Memory B cell (primary cell): ENCODE data around the gene THEM4.
"Not testable (repeated sequence)": the region's sequence is repeated elsewhere in the genome, so short reads cannot be mapped to it uniquely, and the experiment has no call there.

Experiments used
- ATAC-seq: fragments of 150-1000 bp; cut with Tn5 transposase; 2 replicates; pipeline ENCODE4 v1.10.0; 2021; ENCODE audit warnings: low read depth, mild to moderate bottlenecking, moderate library complexity
- DNase-seq, 2 donors: peaks; one replicate each; pipeline ENCODE4 v3.0.0; 2022; ENCODE audit warnings: low spot score in 2 of 2
- H3K27ac Mint-ChIP-seq: one replicate; pipeline ENCODE4 v1.8.0; 2022; ENCODE audit warnings: mild to moderate bottlenecking, moderate library complexity, mixed read lengths
- H3K27me3 Mint-ChIP-seq: one replicate; pipeline ENCODE4 v1.8.0; 2022; ENCODE audit warnings: mixed read lengths
- H3K36me3 Mint-ChIP-seq: one replicate; pipeline ENCODE4 v1.8.0; 2022; ENCODE audit warnings: mild to moderate bottlenecking, mixed read lengths
- H3K4me1 Mint-ChIP-seq: one replicate; pipeline ENCODE4 v1.8.0; 2022; ENCODE audit warnings: mixed read lengths
- H3K4me3 Mint-ChIP-seq: one replicate; pipeline ENCODE4 v1.8.0; 2022; ENCODE audit warnings: mild to moderate bottlenecking, moderate library complexity, mixed read lengths
- H3K9me3 Mint-ChIP-seq: one replicate; pipeline ENCODE4 v1.8.0; 2022; ENCODE audit warnings: mixed read lengths

The THEM4 gene

GRCh38 chr1:151871284-151872030 lies 37.9 kb downstream of the THEM4 start:
- Mint-ChIP-seq H3K36me3 (peaks cover 7% of the 10 kb centered on the region), H3K27ac (no peak overlapping the region), H3K9me3 (no peaks in the 10 kb centered on the region), H3K4me3 (no peak overlapping the region), H3K27me3 (peaks cover 1% of the 10 kb centered on the region), H3K4me1 (no peaks in the 10 kb centered on the region)
- DNase-seq = no peak
- no peak for ATAC-seq

GRCh38 chr1:151868486-151868885 lies 40.8 kb downstream of the THEM4 start:
- no peak overlapping the region for H3K4me3 Mint-ChIP-seq

GRCh38 chr1:151867765-151868411 lies 41.4 kb downstream of the THEM4 start:
- Mint-ChIP-seq H3K27ac (no peak overlapping the region), H3K9me3 (no peaks in the 10 kb centered on the region), H3K4me3 (no peak overlapping the region), H3K4me1 (no peaks in the 10 kb centered on the region), H3K27me3 (peaks cover 5% of the 10 kb centered on the region), H3K36me3 (no peaks in the 10 kb centered on the region)
- DNase-seq = no peak
- ATAC-seq = no peak

More at GRCh38 chr1:151868486-151868885, 40.8 kb downstream of the THEM4 start:
- H3K9me3 Mint-ChIP-seq = no peaks in the 10 kb centered on the region
- ATAC-seq (no peak), DNase-seq (no peak)
- no peak overlapping the region for H3K27ac Mint-ChIP-seq
- peaks cover 5% of the 10 kb centered on the region for H3K27me3 Mint-ChIP-seq
- no peaks in the 10 kb centered on the region for H3K36me3 Mint-ChIP-seq
- H3K4me1 Mint-ChIP-seq = no peaks in the 10 kb centered on the region

GRCh38 chr1:151867321-151867720 lies 42.0 kb downstream of the THEM4 start:
- no peak overlapping the region for H3K4me3 Mint-ChIP-seq
- H3K9me3 Mint-ChIP-seq = no peaks in the 10 kb centered on the region
- H3K27ac Mint-ChIP-seq = no peak overlapping the region
- peaks cover 8% of the 10 kb centered on the region for H3K27me3 Mint-ChIP-seq
- no peaks in the 10 kb centered on the region for H3K36me3 Mint-ChIP-seq
- no peaks in the 10 kb centered on the region for H3K4me1 Mint-ChIP-seq
- no peak for DNase-seq
- ATAC-seq = no peak

GRCh38 chr1:151864411-151864810 lies 44.9 kb downstream of the THEM4 start:
- no peak for DNase-seq
- Mint-ChIP-seq H3K27ac (no peak overlapping the region), H3K4me3 (no peak overlapping the region), H3K4me1 (peaks cover 7% of the 10 kb centered on the region), H3K9me3 (no peaks in the 10 kb centered on the region), H3K27me3 (peaks cover 11% of the 10 kb centered on the region), H3K36me3 (no peaks in the 10 kb centered on the region)
- ATAC-seq = no peak

- H3K36me3 Mint-ChIP-seq = no peaks in the 10 kb centered on the region
- H3K27me3 Mint-ChIP-seq = peaks cover 11% of the 10 kb centered on the region
- H3K9me3 Mint-ChIP-seq = no peaks in the 10 kb centered on the region
- no peak for DNase-seq
- H3K27ac Mint-ChIP-seq = no peak overlapping the region
- no peak overlapping the region for H3K4me3 Mint-ChIP-seq
- H3K4me1 Mint-ChIP-seq = peaks cover 7% of the 10 kb centered on the region
- no peak for ATAC-seq
Observed at GRCh38 chr1:151862604-151863003, 46.7 kb downstream of the THEM4 start.

GRCh38 chr1:151860504-151861187 lies 48.7 kb downstream of the THEM4 start:
- DNase-seq = no peak
- peaks cover 9% of the 10 kb centered on the region for H3K27me3 Mint-ChIP-seq
- ATAC-seq = no peak
- no peaks in the 10 kb centered on the region for H3K9me3 Mint-ChIP-seq
- H3K4me1 Mint-ChIP-seq = peaks cover 7% of the 10 kb centered on the region
- H3K27ac Mint-ChIP-seq = no peak overlapping the region
- no peak overlapping the region for H3K4me3 Mint-ChIP-seq
- H3K36me3 Mint-ChIP-seq = no peaks in the 10 kb centered on the region

- peaks cover 7% of the 10 kb centered on the region for H3K4me1 Mint-ChIP-seq
- H3K4me3 Mint-ChIP-seq = no peak overlapping the region
- no peak for DNase-seq
- no peak overlapping the region for H3K27ac Mint-ChIP-seq
- H3K36me3 Mint-ChIP-seq = no peaks in the 10 kb centered on the region
- peaks cover 6% of the 10 kb centered on the region for H3K27me3 Mint-ChIP-seq
- ATAC-seq = peak; percentile 48
- no peaks in the 10 kb centered on the region for H3K9me3 Mint-ChIP-seq
Observed at GRCh38 chr1:151859891-151860293, 49.4 kb downstream of the THEM4 start.

- Mint-ChIP-seq H3K27me3 (peaks cover 6% of the 10 kb centered on the region), H3K27ac (no peak overlapping the region), H3K36me3 (no peaks in the 10 kb centered on the region), H3K4me1 (peaks cover 7% of the 10 kb centered on the region), H3K9me3 (no peaks in the 10 kb centered on the region), H3K4me3 (no peak overlapping the region)
- no peak for DNase-seq
- ATAC-seq = no peak
Observed at GRCh38 chr1:151858886-151859665, 50.2 kb downstream of the THEM4 start.

- DNase-seq = no peak
- H3K9me3 Mint-ChIP-seq = no peaks in the 10 kb centered on the region
- peaks cover 6% of the 10 kb centered on the region for H3K27me3 Mint-ChIP-seq
Observed at GRCh38 chr1:151858030-151858746, 51.1 kb downstream of the THEM4 start.

GRCh38 chr1:151855933-151856332 lies 53.4 kb downstream of the THEM4 start:
- Mint-ChIP-seq H3K27ac (no peak overlapping the region), H3K4me1 (peaks cover 7% of the 10 kb centered on the region), H3K36me3 (no peaks in the 10 kb centered on the region), H3K9me3 (no peaks in the 10 kb centered on the region), H3K4me3 (no peak overlapping the region), H3K27me3 (peaks cover 6% of the 10 kb centered on the region)
- ATAC-seq (no peak), DNase-seq (no peak)

More at GRCh38 chr1:151858030-151858746, 51.1 kb downstream of the THEM4 start:
- no peak overlapping the region for H3K27ac Mint-ChIP-seq
- no peaks in the 10 kb centered on the region for H3K36me3 Mint-ChIP-seq
- no peak for ATAC-seq
- H3K4me3 Mint-ChIP-seq = no peak overlapping the region
- peaks cover 7% of the 10 kb centered on the region for H3K4me1 Mint-ChIP-seq

- H3K27ac Mint-ChIP-seq, H3K4me3 Mint-ChIP-seq, DNase-seq, H3K27me3 Mint-ChIP-seq, H3K4me1 Mint-ChIP-seq, ATAC-seq, H3K9me3 Mint-ChIP-seq, H3K36me3 Mint-ChIP-seq: not testable (repeated sequence)
Observed at GRCh38 chr1:151855516-151855915, 53.8 kb downstream of the THEM4 start.

- Mint-ChIP-seq H3K4me3 (no peak overlapping the region), H3K27ac (no peak overlapping the region), H3K4me1 (peaks cover 1% of the 10 kb centered on the region), H3K27me3 (peaks cover 12% of the 10 kb centered on the region), H3K9me3 (no peaks in the 10 kb centered on the region), H3K36me3 (no peaks in the 10 kb centered on the region)
- DNase-seq (no peak), ATAC-seq (no peak)
Observed at GRCh38 chr1:151854658-151855057, 54.7 kb downstream of the THEM4 start.
